NCI-H146 (cell line): Measurements from ENCODE around the gene NELL2.
"Not testable (repeated sequence)": the region's sequence is repeated elsewhere in the genome, so short reads cannot be mapped to it uniquely, and the experiment has no call there.

ENCODE experiments used
- DNase-seq: peaks from one replicate; lab custom pipeline; 2025; lab: John Stamatoyannopoulos, UW

The NELL2 gene

DNA sequence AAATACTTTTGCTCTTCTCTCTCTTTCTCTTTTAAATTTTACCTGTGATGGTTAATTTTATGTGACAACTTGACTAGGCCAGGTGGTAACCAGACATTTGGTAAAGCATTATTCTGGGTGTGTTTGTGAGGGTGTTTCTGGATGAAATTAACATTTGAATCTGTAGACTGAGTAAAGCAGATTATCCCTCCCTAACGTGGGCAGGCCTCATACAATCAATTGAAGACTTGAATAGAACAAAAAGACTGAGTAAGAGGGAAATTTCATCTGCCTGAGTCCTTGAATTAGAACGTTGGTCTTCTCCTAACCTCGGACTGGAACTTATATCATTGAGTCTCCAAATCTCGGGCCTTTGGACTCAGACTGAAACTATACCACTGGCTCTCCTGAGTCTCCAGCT is 182.1 kb downstream of the NELL2 start:
- no peak for DNase-seq

- no peak for DNase-seq
These were observed 186.5 kb downstream of the NELL2 start for GRCh38 chr12:44689587-44689986.

- DNase-seq = not testable (repeated sequence)
These were observed 189.2 kb downstream of the NELL2 start for GRCh38 chr12:44686821-44687432.

- DNase-seq = no peak
These were observed 198.4 kb downstream of the NELL2 start for GRCh38 chr12:44677724-44678123.

DNA sequence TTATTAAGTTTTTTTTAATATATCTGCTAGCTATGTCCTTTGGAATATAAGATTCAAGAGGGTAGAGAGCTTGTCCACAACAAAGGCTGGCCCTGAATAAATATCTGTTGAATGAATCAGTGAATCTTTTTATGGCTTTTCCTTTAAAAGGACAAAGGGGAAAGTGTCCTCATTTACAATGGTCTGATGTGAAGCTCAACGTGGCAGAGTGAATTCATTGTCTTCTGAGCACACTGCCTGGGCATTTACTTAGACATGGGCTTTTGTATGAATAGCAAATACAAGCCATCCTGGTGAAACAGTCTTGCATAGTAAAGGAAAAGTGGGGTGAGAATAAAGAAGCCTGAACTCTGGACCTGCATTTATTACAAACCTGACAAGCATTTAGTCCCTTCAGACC is 201.2 kb downstream of the NELL2 start:
- DNase-seq = no peak

DNA sequence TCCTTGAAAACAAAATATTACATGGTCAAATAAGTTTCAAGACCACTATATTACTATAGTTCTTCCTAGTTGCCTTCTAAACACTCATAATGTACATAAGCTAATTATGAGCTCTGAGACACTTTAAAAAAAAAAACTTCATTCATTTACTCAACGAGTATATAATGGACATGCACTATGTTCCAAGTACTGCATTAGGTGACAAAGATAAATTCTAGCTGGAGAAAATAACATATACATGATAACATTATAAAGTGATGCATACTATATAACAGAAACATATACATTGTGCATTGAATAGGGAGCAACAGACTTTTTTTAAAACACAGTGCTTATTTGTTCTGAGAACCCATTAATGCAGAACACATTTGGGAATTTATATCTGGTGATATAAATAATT is 202.3 kb downstream of the NELL2 start:
- no peak for DNase-seq

- DNase-seq = no peak
These were observed 204.1 kb downstream of the NELL2 start for GRCh38 chr12:44672042-44672441.

DNA sequence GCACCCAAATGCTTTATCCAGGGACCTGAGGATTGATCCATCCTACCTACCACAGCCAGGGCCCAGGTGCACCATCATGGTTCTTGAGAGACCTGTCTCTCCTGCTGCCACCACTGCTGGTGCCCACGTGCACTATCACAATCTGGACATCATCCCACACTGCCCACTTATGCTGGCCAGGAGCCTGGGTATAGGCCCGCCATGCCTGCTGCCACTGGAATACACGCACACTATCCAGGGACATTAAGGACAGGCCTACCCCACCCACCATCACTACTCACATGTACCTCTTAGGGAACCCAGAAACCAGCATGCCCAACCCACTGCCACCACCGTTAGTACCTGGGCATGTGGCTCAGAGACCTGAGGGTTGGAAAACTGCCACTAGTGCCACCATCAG is 207.7 kb downstream of the NELL2 start:
- DNase-seq = no peak

DNA sequence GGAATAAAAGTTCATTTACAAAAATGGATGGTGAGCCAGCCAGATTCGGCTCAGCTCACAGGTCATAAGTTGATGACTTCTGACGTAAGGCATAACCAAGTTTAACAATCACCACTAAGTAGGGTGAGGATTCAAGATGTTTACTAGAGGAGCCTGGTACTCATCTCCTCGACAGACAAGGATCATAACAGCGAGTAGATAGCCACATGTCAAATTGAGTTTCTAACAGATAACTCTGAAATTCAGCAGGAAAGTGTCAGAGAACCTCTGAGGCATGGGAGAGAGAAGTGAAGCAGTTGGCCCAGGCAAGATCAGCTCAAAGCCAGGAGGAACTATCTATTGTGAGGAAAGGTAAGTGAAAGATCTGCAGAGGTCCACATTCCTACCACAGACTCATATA is 208.7 kb downstream of the NELL2 start:
- no peak for DNase-seq

- DNase-seq = no peak
These were observed 212.8 kb downstream of the NELL2 start for GRCh38 chr12:44663291-44663690.

GRCh38 chr12:44655846-44656245 is 220.3 kb downstream of the NELL2 start:
- DNase-seq = no peak

- DNase-seq = peak; percentile 9
These were observed 221.2 kb downstream of the NELL2 start for GRCh38 chr12:44654646-44655639.

- no peak for DNase-seq
These were observed 222.1 kb downstream of the NELL2 start for GRCh38 chr12:44653861-44654527.

DNA sequence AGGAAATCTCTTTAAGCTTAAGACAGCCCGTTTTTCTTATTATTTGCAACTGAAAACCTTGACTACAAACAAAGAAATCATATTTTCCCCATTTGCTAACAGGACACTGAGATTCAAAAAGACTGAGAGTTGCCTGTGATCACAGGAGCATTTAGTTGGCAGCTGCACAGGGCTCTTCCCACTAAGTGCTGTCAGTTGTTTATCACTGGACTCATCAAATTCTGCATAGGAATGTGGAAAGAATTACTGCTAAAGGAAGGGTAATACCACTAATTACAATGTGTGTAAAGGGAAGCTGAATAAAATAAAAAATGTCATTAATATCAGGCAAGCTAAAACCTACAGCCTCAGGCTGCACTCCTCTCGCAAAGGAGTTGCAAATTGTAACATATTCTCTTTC is 226.4 kb downstream of the NELL2 start:
- DNase-seq = no peak

DNA sequence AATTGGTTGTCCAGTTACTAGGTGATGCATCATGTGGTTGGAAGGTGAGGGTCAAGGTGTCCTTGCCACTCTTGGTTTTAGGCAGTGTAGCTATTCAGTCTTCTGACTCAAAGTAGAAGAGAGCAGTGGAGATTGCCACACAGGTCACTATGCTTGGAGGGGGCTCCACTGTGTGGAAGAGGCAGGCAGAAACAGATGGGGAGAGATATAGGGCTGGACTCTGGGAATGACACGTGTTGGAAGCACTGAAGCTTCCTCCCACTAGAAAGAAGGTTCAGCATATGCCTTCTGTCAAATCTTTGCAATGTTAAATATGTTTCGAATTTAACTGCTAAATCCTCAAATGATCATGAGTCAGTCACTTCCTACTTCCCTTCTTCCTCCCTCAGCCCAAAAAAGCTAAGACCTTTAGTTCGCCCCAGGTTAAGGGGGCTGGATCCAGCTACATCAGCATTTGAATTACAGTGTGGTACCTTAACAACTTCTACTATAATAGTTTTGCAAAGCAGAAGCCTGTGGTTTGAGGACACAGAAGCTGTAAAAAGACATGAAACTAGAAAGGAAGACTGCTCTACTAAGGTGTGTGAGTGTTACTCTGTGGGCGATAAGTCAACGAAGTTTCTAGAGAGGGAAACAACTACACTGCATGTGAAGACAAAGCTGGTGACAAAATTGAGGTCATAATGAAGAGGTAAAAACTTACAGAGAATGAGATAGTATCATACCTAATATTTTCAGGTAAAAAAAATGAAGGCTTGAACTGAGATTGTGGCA is 228.0 kb downstream of the NELL2 start:
- DNase-seq = no peak

DNA sequence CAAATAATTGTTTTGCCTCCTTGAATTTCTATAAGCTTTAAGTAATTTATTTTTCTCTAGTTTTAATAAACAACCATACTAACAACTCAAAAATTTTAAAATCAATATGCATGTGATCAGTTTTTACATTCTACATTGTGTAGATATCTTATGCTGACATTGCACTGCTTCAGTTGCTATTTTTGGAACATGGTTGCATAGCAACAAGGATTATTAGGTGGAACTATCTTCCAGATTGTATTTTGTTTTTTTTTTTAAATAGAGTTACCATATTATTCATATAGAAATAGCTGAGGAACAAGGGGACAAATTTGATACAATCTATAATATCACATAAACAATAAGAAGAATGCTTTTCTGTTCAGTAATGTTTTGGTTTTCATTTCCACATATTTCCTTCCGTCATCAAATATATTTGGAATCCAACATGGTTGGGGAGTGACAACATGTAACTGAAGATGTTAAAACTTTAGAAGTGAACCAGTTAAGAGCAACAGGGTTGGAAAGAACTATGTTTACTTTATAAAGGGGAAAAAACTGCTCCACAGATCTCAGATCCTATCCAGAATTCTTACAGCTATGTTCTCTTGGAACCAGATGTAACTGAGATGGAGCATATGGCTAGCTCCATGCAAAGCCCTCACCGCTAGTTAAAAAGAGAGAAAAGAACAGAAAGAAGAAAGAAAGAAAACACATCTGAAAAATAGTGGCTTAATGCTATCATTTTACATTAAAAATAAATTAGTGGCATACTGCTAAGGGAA is 235.5 kb downstream of the NELL2 start:
- DNase-seq = no peak

GRCh38 chr12:44637875-44638274 is 238.2 kb downstream of the NELL2 start:
- DNase-seq = no peak

GRCh38 chr12:44628180-44628579 is 247.9 kb downstream of the NELL2 start:
- DNase-seq = no peak

GRCh38 chr12:44627387-44628166 is 248.5 kb downstream of the NELL2 start:
- no peak for DNase-seq

DNA sequence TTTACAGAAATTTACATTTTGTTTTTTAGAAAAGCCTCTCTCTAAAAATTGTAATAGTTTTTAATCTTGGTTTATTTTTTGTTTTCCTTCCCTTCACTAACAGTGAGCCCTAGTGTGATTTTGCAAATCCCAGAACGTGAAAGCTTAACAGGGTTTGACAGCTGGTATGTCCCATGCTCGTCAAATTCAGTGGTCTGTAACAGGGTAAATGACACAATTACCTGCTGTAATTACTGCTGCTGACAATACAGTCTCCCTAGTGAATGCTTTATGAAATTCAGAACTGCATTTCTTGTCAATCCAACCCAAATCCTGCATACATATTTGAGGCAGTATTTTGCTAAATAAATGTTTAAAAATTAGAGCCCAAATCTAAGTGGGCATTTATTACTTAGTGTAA is 249.2 kb downstream of the NELL2 start:
- DNase-seq = no peak
